Caco-2 (cell line): Measurements from ENCODE around the gene SOBP. TPM values are rescaled to one million over a fixed set of nuclear protein-coding genes. Genes with fewer than 3 reads are reported as not detected.

Experiments
- BruUV-seq: library from RNA; stranded (reverse); fragments of 400-500 nt; replicated peaks from 2 replicates; lab custom pipeline; 2021; lab: Mats Ljungman, UMichigan
- CTCF ChIA-PET: fragments of 300-600 bp; sonication (Branson Sonifier 250); formaldehyde crosslinking; loops from one replicate; lab custom pipeline; 2022; ENCODE audit warnings: antibody characterized with exemption; lab: Charles Lee
- POLR2A ChIA-PET: fragments of 300-600 bp; sonication (Branson Sonifier 250); formaldehyde crosslinking; loops from one replicate; lab custom pipeline; 2022; ENCODE audit warnings: antibody characterized with exemption; lab: Charles Lee
- DNase-seq, 2 experiments: peaks; one replicate each; pipeline versions ENCODE4 v3.0.0 to v3.0.0-alpha.2; 2020 to 2022
- H3K27me3 ChIP-seq: replicated peaks from 2 replicates; pipeline ENCODE4 v1.6.0; 2011; ENCODE audit warnings: low read length; ENCODE audit not compliant: control insufficient read depth, insufficient read depth
- H3K36me3 ChIP-seq: 2 replicates; pipeline ENCODE4 v1.5.1; 2011; ENCODE audit warnings: low read length; ENCODE audit not compliant: control insufficient read depth, insufficient read depth
- H3K4me1 ChIP-seq: fragments of 250-450 bp; sonication (Bioruptor Pico); 2 replicates; pipeline ENCODE4 v1.5.1; 2020; ENCODE audit warnings: mild to moderate bottlenecking
- H3K4me3 ChIP-seq: 2 replicates; pipeline ENCODE4 v1.5.1; 2011; ENCODE audit warnings: low read depth, mild to moderate bottlenecking, control low read depth, low read length
- H3K9me3 ChIP-seq: fragments of 250-450 bp; sonication (Bioruptor Pico); 2 replicates; pipeline ENCODE4 v1.5.1; 2020; ENCODE audit warnings: mild to moderate bottlenecking, moderate library complexity
- H3K27ac Mint-ChIP-seq: one replicate; pipeline ENCODE4 v1.8.0; 2022; ENCODE audit warnings: mixed read lengths; ENCODE audit not compliant: unreplicated experiment
- H3K27me3 Mint-ChIP-seq: one replicate; pipeline ENCODE4 v1.8.0; 2022; ENCODE audit warnings: mixed read lengths; ENCODE audit not compliant: insufficient read depth, unreplicated experiment
- H3K36me3 Mint-ChIP-seq: one replicate; pipeline ENCODE4 v1.8.0; 2022; ENCODE audit warnings: mild to moderate bottlenecking, mixed read lengths; ENCODE audit not compliant: insufficient read depth, unreplicated experiment
- H3K4me1 Mint-ChIP-seq: one replicate; pipeline ENCODE4 v1.8.0; 2022; ENCODE audit warnings: low read depth, mixed read lengths; ENCODE audit not compliant: unreplicated experiment
- H3K4me3 Mint-ChIP-seq: one replicate; pipeline ENCODE4 v1.8.0; 2022; ENCODE audit warnings: mild to moderate bottlenecking, moderate library complexity, mixed read lengths; ENCODE audit not compliant: unreplicated experiment
- H3K9me3 Mint-ChIP-seq: one replicate; pipeline ENCODE4 v1.8.0; 2022; ENCODE audit warnings: mixed read lengths; ENCODE audit not compliant: unreplicated experiment
- CTCF ChIP-seq, 2 experiments: fragments of 200-600 bp in 1 of 2; IDR thresholded peaks; 1 replicate in 1 of 2; 2 replicates in 1 of 2; pipeline versions ENCODE4 v1.5.1 to v1.8.0; 2011 to 2022; ENCODE audit warnings: antibody characterized with exemption in 1 of 2, control low read depth in 1 of 2, inconsistent platforms in 1 of 2, low read depth in 1 of 2, low read length in 1 of 2, mild to moderate bottlenecking in 1 of 2, moderate library complexity in 1 of 2; ENCODE audit not compliant: insufficient read depth in 1 of 2, severe bottlenecking in 1 of 2, unreplicated experiment in 1 of 2
- intact Hi-C: fragments of 100-400 bp; cut with micrococcal nuclease; formaldehyde crosslinking; loops from one replicate; pipeline ENCODE4 v1.10.0; 2022; ENCODE audit not compliant: unreplicated experiment
- total RNA-seq: library from RNA; stranded (reverse); gene quantifications from 2 replicates; pipeline ENCODE4 v1.2.3, GENCODE V29; 2022

The SOBP gene
- total RNA-seq, 1 experiment from 2014 or later = not detected

GRCh38 chr6:107594736-107595135 is 104.8 kb downstream of the SOBP start:
- no peaks in the 10 kb centered on the region for H3K9me3 ChIP-seq
- no peaks in the 10 kb centered on the region for H3K4me1 ChIP-seq
- no TSS peak for BruUV-seq
- CTCF ChIA-PET = no interaction called here
- intact Hi-C loops = no loop called here
- H3K27me3 Mint-ChIP-seq = peaks cover 14% of the 10 kb centered on the region
- no peaks in the 10 kb centered on the region for H3K4me1 Mint-ChIP-seq
- H3K27me3 ChIP-seq = no peaks in the 10 kb centered on the region; the same call in 1 of the 2 replicates
- no peak for TF ChIP-seq CTCF (IDR thresholded peaks at IDR 0.05; ENCODE audit: insufficient read depth in 1 of 2, low read depth in 1 of 2, low read length in 1 of 2, severe bottlenecking in 1 of 2, unreplicated experiment in 1 of 2)
- H3K4me3 Mint-ChIP-seq = no peak overlapping the region
- H3K36me3 Mint-ChIP-seq = no peaks in the 10 kb centered on the region
- no peaks in the 10 kb centered on the region for H3K9me3 Mint-ChIP-seq
- H3K4me3 ChIP-seq = no peak overlapping the region
- H3K27ac Mint-ChIP-seq = no peak overlapping the region
- POLR2A ChIA-PET = no interaction called here
- H3K36me3 ChIP-seq = no peaks in the 10 kb centered on the region
- no peak for DNase-seq

GRCh38 chr6:107598091-107598490 is 108.2 kb downstream of the SOBP start:
- intact Hi-C loops = no loop called here
- H3K27me3 ChIP-seq = no peaks in the 10 kb centered on the region; the same call in 1 of the 2 replicates
- H3K4me3 ChIP-seq = no peak overlapping the region
- Mint-ChIP-seq H3K27me3 (peaks cover 6% of the 10 kb centered on the region), H3K9me3 (no peaks in the 10 kb centered on the region), H3K27ac (no peak overlapping the region), H3K4me3 (no peak overlapping the region), H3K36me3 (no peaks in the 10 kb centered on the region), H3K4me1 (peaks cover 15% of the 10 kb centered on the region)
- CTCF ChIA-PET = no interaction called here
- no peaks in the 10 kb centered on the region for H3K36me3 ChIP-seq
- POLR2A ChIA-PET = no interaction called here
- no peak for TF ChIP-seq CTCF (IDR thresholded peaks at IDR 0.05; ENCODE audit: insufficient read depth in 1 of 2, low read depth in 1 of 2, low read length in 1 of 2, severe bottlenecking in 1 of 2, unreplicated experiment in 1 of 2)
- no peak for DNase-seq
- no peaks in the 10 kb centered on the region for H3K9me3 ChIP-seq
- BruUV-seq = no TSS peak
- peaks cover 21% of the 10 kb centered on the region for H3K4me1 ChIP-seq

- CTCF ChIA-PET = no interaction called here
- no peaks in the 10 kb centered on the region for H3K9me3 ChIP-seq
- H3K4me1 Mint-ChIP-seq = peaks cover 15% of the 10 kb centered on the region
- peaks cover 21% of the 10 kb centered on the region for H3K4me1 ChIP-seq
- no peaks in the 10 kb centered on the region for H3K9me3 Mint-ChIP-seq
- H3K27me3 Mint-ChIP-seq = peaks cover 5% of the 10 kb centered on the region
- TF ChIP-seq CTCF (IDR thresholded peaks at IDR 0.05; ENCODE audit: insufficient read depth in 1 of 2, low read depth in 1 of 2, low read length in 1 of 2, severe bottlenecking in 1 of 2, unreplicated experiment in 1 of 2) = no peak
- no peak overlapping the region for H3K27ac Mint-ChIP-seq
- H3K36me3 Mint-ChIP-seq = no peaks in the 10 kb centered on the region
- no peaks in the 10 kb centered on the region for H3K36me3 ChIP-seq
- no peaks in the 10 kb centered on the region for H3K27me3 ChIP-seq
- H3K4me3 Mint-ChIP-seq = no peak overlapping the region
- no peak overlapping the region for H3K4me3 ChIP-seq
- DNase-seq = no peak
- intact Hi-C loops = no loop called here
- BruUV-seq = no TSS peak
- POLR2A ChIA-PET = no interaction called here
These were observed 109.1 kb downstream of the SOBP start for GRCh38 chr6:107599043-107599442.
